Stimulated activated CD4-positive, alpha-beta T cell treated with anti-CD3 and anti-CD28 coated beads, TNF-alpha, amount 100 ng/mL, for 4 hours (primary cell): ENCODE measurements around the gene HERPUD2.
A peak's percentile ranks its signal among the peaks of the same experiment; 100 is the strongest.
"Not testable (repeated sequence)": the region's sequence is repeated elsewhere in the genome, so short reads cannot be mapped to it uniquely, and the experiment has no call there.

Experiments
- DNase-seq, 3 experiments: peaks; one replicate each; pipeline ENCODE4 v3.0.0-alpha.2; 2020; ENCODE audit warnings: low read depth in 3 of 3

The HERPUD2 gene

DNA sequence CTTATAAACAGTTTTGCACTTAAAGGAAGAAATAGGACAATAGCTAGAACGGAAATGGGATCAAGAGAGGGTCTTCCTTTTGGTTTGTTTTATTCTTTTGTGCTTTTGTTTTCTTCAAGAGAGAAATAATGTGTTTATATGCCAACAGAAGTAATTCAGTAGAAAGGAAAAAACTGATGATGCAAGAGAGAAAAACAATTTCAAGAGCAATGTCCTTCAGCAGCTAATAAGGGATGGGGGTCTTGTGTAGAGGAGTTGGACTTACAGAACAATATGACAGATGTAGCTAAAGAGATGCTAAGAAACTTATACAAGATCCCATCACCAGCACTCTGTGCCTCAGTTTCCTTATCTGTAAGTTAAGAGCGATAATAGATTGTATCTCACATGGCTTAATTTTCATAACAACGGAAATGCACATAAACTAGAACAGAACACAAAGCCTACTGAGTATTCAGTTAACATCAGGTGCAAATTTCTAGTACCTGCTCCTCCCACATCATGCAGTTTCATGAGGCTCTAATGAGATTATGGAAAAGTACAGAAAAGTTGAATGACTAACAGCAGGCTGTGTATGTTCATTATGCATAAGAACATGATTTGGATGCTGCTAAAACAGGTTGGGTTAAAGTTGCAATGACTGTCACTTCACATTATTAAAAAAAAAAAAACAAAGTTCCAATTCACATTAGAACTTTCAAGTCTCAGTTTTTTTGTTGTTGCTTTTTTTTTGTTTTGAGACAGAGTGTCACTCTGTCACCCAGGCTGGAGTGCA lies 17.2 kb downstream of the HERPUD2 start:
- no peak for DNase-seq

- DNase-seq, result no peak
Measured at GRCh38 chr7:35676211-35676610, 18.7 kb downstream of the HERPUD2 start.

DNA sequence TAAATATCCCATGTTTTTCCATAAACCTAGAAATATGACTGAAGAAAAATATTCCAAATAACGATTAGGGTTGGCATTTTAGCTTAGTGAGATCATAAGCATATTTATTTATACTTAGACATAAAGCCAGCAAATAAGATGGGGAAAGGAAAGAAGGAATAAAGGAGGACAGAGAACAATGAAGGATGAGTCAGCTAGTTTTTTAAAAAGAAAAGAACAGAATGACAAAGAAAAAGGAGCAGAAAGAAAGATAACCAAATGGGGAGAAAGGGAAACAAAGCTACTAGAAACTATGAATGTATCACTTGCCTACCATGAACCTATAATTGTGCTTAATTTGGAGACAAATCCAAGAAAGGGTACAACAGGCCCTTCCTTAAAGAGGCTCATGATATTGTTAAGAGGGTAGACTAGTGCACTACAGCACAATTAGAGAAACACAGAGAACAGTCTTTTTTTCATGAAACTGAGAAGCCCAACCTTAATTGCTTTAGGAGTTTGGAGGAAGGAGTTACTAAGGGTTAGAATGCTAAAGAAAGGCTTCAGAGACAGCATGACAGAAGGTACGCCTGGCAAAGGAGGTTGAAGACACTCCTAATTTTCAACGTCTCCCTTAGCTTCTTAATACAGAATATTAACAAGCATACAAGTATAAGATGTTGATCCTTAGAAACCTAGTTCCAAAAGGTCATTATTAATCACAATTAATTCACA lies 23.9 kb downstream of the HERPUD2 start:
- DNase-seq, result no peak

- not testable (repeated sequence) for DNase-seq
Measured at GRCh38 chr7:35660411-35660810, 34.5 kb downstream of the HERPUD2 start.

- no peak for DNase-seq
Measured at GRCh38 chr7:35658606-35659201, 36.2 kb downstream of the HERPUD2 start.

DNA sequence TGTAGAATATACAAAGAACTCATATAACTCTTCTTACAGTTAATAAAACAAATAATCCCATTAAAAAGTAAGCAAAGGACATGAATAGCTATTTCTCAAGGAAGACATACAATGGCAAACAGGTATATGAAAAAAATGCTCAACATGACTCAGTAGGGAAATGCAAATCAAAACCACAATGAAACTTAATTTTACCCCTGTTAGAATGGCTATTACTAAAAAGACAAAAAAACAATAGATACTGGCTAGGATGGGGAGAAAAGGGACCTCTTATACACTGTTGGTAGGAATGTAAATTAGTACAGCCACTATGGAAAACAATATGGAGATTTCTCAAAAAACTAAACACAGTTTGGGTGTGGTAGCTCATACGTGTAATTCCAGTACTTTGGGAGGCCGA lies 37.8 kb downstream of the HERPUD2 start:
- no peak for DNase-seq

- DNase-seq, result not testable (repeated sequence)
Measured at GRCh38 chr7:35654558-35654957, 40.4 kb downstream of the HERPUD2 start.

DNA sequence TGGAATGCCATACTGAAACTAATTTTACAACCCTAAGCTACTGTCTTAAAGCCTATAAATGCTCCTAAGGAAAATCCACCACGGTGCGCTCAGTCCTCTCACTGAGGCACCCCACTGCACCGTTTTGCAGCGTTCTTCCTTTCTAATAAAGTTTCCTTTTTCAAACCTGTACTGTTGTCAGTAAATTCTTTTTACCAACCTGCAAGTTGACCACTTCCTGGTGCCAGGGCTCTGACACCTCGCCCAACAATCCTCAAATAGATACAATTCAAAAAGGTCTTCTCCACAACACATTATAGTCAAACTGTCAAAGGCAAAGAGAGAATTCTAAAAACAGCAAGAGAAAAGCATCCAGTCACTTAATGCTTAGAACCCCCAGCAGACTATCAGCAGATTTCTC lies 42.8 kb downstream of the HERPUD2 start:
- DNase-seq, result no peak

DNA sequence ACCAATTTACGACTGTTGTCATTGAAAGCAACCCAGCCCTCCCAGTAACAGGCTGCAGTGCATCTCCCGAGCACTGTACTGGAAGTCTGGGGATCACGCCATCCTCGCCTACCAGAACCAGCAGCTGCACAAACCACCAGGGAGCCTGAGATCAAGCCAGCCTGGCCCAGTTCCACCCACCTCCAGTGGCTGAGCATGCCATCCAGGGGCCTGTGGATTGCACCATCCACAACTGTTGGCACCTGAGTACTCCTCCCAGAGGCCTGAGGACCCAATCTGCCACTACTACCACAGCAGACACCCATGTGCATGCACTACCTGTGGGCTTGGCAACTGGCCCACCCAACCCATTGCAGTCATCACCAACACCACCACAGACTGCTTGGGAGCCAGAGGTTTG lies 44.2 kb downstream of the HERPUD2 start:
- DNase-seq, result no peak

DNA sequence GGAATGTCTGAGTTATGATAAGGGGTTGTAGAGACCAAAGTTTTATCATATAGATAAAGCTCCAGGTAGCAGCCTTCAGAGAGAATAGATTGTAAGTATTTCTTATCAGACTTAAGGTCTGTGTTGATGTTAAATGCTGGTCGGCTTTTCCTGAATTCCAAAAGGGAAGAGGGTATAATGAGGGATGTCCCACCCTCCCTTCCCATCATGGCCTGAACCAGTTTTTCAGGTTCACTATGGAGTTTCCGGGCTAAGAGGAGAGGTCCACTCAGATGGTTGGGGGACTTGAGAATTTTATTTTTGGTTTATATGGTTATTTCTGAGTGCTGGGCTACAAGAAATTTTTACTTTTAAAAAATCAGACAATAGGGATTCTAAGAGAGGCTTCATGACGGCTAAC lies 45.2 kb downstream of the HERPUD2 start:
- DNase-seq, result no peak

DNA sequence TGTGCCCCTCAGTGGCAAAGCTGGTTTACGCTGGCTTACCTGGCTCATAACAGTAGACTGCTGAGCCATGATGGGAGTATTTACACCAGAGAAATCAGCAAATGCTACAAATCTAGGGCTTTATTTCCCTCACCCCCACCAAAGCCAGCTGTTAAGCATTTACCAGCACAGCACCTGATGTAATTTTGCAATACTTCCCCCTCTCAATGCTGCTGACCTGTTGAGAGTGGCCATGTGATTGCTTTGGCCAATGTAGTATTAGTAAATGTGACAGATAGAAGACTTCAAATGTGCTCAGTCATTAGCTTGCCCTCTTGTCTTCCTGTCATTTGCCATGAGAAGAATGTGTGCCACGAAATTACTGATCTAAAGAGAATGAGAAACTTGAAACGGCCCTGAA lies 46.6 kb downstream of the HERPUD2 start:
- DNase-seq, result no peak

DNA sequence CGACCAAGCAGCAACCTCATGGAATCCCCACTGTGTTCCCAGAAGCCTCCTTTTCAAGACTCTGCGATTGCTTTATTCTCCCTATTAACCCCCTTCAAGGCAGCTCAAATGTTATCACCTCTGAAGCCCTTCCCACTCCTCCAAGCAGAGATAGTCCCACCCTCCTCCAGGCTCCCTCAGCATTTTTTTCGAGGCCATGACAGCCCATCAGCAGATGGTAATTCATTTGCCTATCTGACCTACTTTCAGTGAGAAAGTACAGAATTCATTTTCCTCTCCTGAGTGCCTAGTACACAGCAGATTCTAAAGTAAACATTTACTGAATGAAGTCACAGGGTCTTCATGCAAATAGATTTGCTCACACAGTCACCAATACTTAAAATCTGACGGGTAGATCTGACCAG lies 47.8 kb downstream of the HERPUD2 start:
- no peak for DNase-seq

DNA sequence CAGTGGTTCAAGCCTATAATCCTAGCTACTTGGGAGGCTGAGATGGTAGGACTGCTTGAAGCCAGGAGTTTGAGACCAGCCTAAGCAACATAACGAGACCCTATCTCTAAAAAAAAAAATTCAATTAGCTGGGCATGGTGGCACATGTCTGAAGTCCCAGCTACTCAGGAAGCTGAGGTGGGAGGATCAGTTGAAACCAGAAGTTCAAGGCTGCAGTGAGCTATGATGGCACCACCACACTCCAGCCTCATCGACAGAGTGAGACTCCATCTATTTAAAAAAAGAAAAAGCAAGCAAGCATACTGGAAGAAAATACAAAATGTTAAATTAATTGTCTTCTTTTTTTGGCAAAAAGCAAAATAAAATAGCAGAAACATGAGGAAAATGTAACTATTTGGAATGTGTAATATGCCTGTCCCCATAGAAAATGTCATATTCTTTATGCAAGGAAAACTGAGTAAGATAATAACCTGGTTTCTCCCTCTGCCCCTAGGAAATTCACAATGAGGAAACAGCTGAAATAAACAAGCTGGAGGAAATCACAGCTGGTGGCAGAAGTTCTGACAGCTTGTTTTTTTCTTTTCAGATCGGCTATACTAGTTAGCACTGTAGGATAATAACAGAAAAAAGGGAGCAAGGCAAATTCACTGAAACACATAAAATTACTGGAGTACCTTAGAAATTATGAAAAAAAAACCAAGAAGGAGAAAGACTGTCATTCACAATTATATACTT lies 48.5 kb downstream of the HERPUD2 start:
- DNase-seq, result no peak

- DNase-seq, result no peak
Measured at GRCh38 chr7:35645691-35646090, 49.2 kb downstream of the HERPUD2 start.

DNA sequence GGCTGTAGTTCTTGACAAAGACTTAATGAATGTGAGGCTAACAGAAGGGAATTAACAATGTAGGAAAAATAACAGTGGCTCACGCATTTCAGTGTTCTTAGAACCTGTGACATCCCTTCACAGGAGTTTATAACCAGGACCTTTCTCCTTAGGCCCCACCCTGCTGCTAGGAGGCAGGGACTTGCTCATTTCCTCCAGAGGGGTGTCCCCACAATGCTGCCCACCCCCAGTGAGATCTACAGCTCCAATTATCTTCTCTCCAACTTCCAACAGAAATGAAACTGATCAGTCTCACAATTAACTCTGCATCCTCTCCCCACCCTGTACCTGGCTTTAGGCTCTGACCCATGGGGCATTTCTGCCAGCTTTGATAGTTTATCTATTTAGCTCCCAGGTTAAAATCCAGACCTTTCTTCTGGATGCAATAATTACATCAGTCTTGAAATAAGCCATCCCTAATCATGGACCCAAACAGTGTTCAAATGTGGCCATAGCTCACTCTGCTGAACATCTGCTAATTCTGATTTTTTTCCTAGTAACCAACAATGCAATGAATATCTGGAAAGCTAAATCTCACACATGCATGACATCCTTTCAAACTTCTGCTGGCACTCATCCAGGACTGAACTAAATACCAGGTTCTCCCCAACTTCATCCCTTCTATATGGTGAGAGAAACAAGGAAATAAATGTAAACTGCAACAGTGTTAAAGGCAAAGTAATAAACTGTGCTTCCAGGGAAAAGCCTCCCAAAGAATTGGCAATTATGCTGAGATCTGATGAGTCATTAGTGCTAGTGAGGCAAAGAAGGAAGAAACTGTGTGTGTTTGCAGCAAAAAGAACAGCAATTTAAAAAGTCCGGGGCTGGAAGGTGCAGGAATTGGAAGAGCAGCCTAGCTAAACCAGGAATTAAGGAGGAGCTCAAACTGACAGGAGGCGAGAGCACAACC lies 64.6 kb downstream of the HERPUD2 start:
- no peak for DNase-seq

GRCh38 chr7:35624299-35625186 lies 70.4 kb downstream of the HERPUD2 start:
- peak in 1 of 3 experiments; percentile 1 for DNase-seq

- DNase-seq, result no peak
Measured at GRCh38 chr7:35623381-35623780, 71.6 kb downstream of the HERPUD2 start.

- no peak for DNase-seq
Measured at GRCh38 chr7:35619863-35620262, 75.1 kb downstream of the HERPUD2 start.

DNA sequence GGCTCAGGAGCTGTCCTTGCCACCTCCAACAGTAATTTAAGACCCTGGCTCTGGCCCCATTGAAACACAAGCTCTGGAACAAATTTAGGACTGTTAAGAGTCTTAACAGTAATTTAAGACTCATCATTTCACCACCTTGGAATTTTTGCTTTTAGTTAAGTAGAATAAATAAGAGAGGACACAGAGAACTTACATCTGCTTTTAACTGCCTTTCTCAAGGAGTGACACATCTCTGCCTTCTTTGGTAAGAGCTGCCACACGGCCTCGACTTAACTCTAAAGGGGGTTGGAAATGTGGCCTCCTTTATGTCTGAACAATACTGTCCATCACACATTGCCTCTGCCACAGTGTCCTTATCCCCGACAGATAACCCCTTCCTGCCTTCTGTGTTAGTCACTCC lies 77.9 kb downstream of the HERPUD2 start:
- DNase-seq, result no peak

DNA sequence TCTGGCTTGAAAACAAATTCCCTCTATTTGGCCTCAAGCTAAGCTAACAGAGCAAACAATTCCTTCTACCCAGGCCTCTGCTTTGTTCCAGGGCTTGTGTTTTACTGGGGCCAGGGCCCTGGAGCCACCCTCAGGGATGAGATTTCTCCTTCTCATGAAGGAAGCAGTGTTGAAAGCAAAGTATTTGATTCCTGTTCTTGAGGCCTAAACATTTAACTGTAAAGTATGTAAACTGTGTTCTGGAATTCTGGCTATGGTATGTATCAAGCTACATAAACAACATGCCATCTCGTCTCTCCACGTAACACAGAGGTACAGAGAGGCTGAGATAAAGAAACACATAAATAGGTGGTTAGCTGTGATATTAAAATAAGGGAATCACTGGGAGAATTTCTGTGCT lies 81.8 kb downstream of the HERPUD2 start:
- DNase-seq, result no peak
